ENCODE data around the gene TMEM80.

DNA sequence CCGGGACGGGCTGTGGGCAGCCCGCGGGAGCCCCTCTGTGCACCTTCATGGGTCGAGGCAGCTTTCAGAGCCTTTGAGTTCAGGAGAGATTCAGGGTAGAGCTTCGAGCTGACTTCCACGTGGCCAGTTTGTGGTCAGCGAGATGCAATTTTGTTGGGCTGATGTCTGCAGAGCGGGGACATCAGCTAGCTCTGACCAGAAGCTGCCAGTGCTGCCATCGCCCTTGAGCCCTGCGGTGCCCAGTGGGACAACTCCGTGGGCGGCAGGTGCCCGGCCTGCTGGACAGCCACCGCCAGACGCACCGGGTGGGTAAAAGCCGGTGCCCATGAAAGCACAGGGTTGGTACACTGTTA is 52.4 kb downstream of the TMEM80 start:
- TF ChIP-seq PATZ1 (CRISPR knock-in tag; IDR thresholded peaks at IDR 0.05; ENCODE audit: borderline replicate concordance) (no peak), ESRRG (CRISPR knock-in tag; IDR thresholded peaks at IDR 0.05) (no peak), SNAI2 (CRISPR knock-in tag; IDR thresholded peaks at IDR 0.05) (no peak), TSHZ2 (CRISPR knock-in tag; IDR thresholded peaks at IDR 0.05) (no peak), ZFP3 (CRISPR knock-in tag; IDR thresholded peaks at IDR 0.05) (no peak), OSR1 (CRISPR knock-in tag; IDR thresholded peaks at IDR 0.05) (no peak), ZFP30 (CRISPR knock-in tag; IDR thresholded peaks at IDR 0.05) (no peak), TCF4 (CRISPR knock-in tag; IDR thresholded peaks at IDR 0.05; ENCODE audit: borderline replicate concordance) (no peak), BACH2 (CRISPR knock-in tag; IDR thresholded peaks at IDR 0.05; ENCODE audit: borderline replicate concordance) (no peak), CSRNP3 (CRISPR knock-in tag; IDR thresholded peaks at IDR 0.05) (no peak), RARB (CRISPR knock-in tag; IDR thresholded peaks at IDR 0.05) (no peak)
- TF ChIP-seq, protein P1, sequence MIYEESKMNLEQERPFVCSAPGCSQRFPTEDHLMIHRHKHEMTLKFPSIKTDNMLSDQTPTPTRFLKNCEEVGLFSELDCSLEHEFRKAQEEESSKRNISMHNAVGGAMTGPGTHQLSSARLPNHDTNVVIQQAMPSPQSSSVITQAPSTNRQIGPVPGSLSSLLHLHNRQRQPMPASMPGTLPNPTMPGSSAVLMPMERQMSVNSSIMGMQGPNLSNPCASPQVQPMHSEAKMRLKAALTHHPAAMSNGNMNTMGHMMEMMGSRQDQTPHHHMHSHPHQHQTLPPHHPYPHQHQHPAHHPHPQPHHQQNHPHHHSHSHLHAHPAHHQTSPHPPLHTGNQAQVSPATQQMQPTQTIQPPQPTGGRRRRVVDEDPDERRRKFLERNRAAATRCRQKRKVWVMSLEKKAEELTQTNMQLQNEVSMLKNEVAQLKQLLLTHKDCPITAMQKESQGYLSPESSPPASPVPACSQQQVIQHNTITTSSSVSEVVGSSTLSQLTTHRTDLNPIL (CRISPR knock-in tag; IDR thresholded peaks at IDR 0.05; ENCODE audit: low read depth): no peak
